HG03025 (cell line): ENCODE results near the gene ROBO2.

Experiments
- ATAC-seq: cut with Tn5 transposase; IDR thresholded peaks from one replicate; pipeline ENCODE4 v1.9.1; 2021; ENCODE audit warnings: mild to moderate bottlenecking, moderate library complexity; ENCODE audit not compliant: unreplicated experiment, low FRiP score

ROBO2 gene

GRCh38 chr3:77320514-77320913 lies 280.6 kb downstream of the ROBO2 start:
- no peak for ATAC-seq

GRCh38 chr3:77321646-77322045 lies 281.7 kb downstream of the ROBO2 start:
- ATAC-seq = no peak

GRCh38 chr3:77323626-77324025 lies 283.7 kb downstream of the ROBO2 start:
- ATAC-seq = no peak

- ATAC-seq = no peak
Observed at GRCh38 chr3:77324105-77324504, 284.2 kb downstream of the ROBO2 start.

GRCh38 chr3:77325280-77325679 lies 285.4 kb downstream of the ROBO2 start:
- no peak for ATAC-seq

- ATAC-seq = no peak
Observed at GRCh38 chr3:77325702-77326101, 285.8 kb downstream of the ROBO2 start.

- ATAC-seq = no peak
Observed at GRCh38 chr3:77326586-77326985, 286.7 kb downstream of the ROBO2 start.

GRCh38 chr3:77328690-77329089 lies 288.8 kb downstream of the ROBO2 start:
- ATAC-seq = no peak

- ATAC-seq = no peak
Observed at GRCh38 chr3:77329116-77329515, 289.2 kb downstream of the ROBO2 start.

- ATAC-seq = no peak
Observed at GRCh38 chr3:77338195-77338594, 298.3 kb downstream of the ROBO2 start.

GRCh38 chr3:77342027-77342426 lies 302.1 kb downstream of the ROBO2 start:
- ATAC-seq = no peak

GRCh38 chr3:77342688-77343087 lies 302.8 kb downstream of the ROBO2 start:
- no peak for ATAC-seq

GRCh38 chr3:77345009-77345408 lies 305.1 kb downstream of the ROBO2 start:
- no peak for ATAC-seq

- no peak for ATAC-seq
Observed at GRCh38 chr3:77348244-77348855, 308.5 kb downstream of the ROBO2 start.

GRCh38 chr3:77354958-77355357 lies 315.1 kb downstream of the ROBO2 start:
- no peak for ATAC-seq

GRCh38 chr3:77362936-77363335 lies 323.0 kb downstream of the ROBO2 start:
- ATAC-seq = no peak

GRCh38 chr3:77365152-77365551 lies 325.3 kb downstream of the ROBO2 start:
- ATAC-seq = no peak

GRCh38 chr3:77370413-77370812 lies 330.5 kb downstream of the ROBO2 start:
- no peak for ATAC-seq

GRCh38 chr3:77372018-77372417 lies 332.1 kb downstream of the ROBO2 start:
- no peak for ATAC-seq

- no peak for ATAC-seq
Observed at GRCh38 chr3:77372634-77373346, 332.9 kb downstream of the ROBO2 start.

- no peak for ATAC-seq
Observed at GRCh38 chr3:77373619-77374018, 333.7 kb downstream of the ROBO2 start.

GRCh38 chr3:77376511-77376910 lies 336.6 kb downstream of the ROBO2 start:
- no peak for ATAC-seq
